ENCODE measurements around the gene APOC1. TPM values are rescaled to one million over a fixed set of nuclear protein-coding genes. Genes with fewer than 3 reads are reported as not detected.

Gene APOC1
- total RNA-seq, 3 donors from 2014 or later (not counting 1 experiment from before 2014, with no cell fraction given), result not detected

DNA sequence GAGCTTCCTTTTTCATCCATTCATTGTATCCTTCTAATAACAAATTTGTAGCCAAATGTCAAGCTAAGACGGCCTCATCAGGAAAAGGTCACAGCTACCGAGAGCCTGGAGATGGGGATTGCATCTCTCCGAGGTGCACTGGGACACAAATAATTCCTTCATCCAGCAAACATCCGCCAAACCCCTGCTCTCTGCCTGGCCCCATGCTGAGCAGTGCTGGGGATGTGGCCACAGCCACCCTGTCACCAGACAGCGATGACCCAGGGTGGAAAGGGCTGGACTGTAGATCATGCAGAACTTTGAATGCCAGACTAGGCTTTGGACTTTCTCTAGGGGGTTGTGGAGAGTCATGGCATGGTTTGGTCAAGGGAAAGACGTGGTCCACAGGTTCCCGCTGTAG lies 21.5 kb upstream of the APOC1 start:
- TF ChIP-seq, protein P1, sequence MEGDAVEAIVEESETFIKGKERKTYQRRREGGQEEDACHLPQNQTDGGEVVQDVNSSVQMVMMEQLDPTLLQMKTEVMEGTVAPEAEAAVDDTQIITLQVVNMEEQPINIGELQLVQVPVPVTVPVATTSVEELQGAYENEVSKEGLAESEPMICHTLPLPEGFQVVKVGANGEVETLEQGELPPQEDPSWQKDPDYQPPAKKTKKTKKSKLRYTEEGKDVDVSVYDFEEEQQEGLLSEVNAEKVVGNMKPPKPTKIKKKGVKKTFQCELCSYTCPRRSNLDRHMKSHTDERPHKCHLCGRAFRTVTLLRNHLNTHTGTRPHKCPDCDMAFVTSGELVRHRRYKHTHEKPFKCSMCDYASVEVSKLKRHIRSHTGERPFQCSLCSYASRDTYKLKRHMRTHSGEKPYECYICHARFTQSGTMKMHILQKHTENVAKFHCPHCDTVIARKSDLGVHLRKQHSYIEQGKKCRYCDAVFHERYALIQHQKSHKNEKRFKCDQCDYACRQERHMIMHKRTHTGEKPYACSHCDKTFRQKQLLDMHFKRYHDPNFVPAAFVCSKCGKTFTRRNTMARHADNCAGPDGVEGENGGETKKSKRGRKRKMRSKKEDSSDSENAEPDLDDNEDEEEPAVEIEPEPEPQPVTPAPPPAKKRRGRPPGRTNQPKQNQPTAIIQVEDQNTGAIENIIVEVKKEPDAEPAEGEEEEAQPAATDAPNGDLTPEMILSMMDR (IDR thresholded peaks at IDR 0.05), result no peak
- Mint-ChIP-seq H3K4me3 (peak overlapping the region; percentile 69), H3K27me3 (ENCODE audit: low read depth in 2 of 2) (no peaks in the 10 kb centered on the region), H3K27ac (peak overlapping the region in 1 of 2 donors; percentile 91), H3K36me3 (no peaks in the 10 kb centered on the region), H3K9me3 (no peaks in the 10 kb centered on the region), H3K4me1 (peaks cover 25 to 30% of the 10 kb centered on the region in 2 donors)
- ATAC-seq (no peak), DNase-seq (no peak)
- no peak overlapping the region for H3K27ac ChIP-seq (ENCODE audit: low read length)
- H3K36me3 ChIP-seq (ENCODE audit: control insufficient read depth, insufficient read depth, low read length), result peaks cover 31% of the 10 kb centered on the region
- intact Hi-C loops (cut with micrococcal nuclease), result no loop called here
- no peaks in the 10 kb centered on the region for H3K9me3 ChIP-seq (ENCODE audit: control insufficient read depth, insufficient read depth, low read length)
- H3K4me1 ChIP-seq (ENCODE audit: control insufficient read depth, insufficient read depth, low read length), result peaks cover 21% of the 10 kb centered on the region
- WGBS (ENCODE audit: insufficient coverage), result 95% methylated on average over 7 of the region's 7 CpGs
- H3K27me3 ChIP-seq (ENCODE audit: control insufficient read depth, insufficient read depth, low read length), result no peaks in the 10 kb centered on the region
- H3K4me3 ChIP-seq (ENCODE audit: low read length), result no peak overlapping the region

DNA sequence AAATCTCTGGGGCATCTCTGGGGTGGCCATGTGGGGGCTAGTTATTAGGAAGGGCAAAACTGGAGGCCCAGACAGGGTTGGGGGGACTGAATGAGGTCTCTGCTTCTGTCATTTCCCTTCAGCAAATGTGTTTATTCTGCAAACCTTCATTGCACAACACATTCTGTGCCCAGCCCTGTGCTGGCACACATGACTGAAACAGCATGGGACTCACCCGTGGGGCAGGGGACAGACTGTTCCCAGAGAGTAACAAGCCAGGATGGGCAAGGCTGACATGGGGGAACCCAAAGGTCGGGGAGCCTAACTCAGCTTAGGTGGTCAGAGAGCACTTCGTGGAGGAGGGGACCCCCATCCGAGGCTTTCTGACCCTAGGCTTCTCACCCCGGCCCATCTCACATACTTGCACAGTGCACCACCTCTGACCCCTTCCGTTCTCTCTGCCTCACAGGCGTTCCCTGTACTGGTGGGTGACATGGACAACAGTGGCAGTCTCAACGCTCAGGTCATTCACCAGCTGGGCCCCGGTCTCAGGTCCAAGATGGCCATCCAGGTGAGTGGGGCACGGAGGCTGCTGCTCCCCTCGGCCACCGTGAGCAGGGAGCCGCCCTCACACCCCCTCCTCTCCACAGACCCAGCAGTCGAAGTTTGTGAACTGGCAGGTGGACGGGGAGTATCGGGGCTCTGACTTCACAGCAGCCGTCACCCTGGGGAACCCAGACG lies 20.9 kb upstream of the APOC1 start:
- DNase-seq (no peak), ATAC-seq (no peak)
- intact Hi-C loops (cut with micrococcal nuclease), result no loop called here
- peak overlapping the region; percentile 69 for H3K4me3 Mint-ChIP-seq
- Histone ChIP-seq H3K9me3 (ENCODE audit: control insufficient read depth, insufficient read depth, low read length) (no peaks in the 10 kb centered on the region), H3K4me1 (ENCODE audit: control insufficient read depth, insufficient read depth, low read length) (peaks cover 21% of the 10 kb centered on the region), H3K4me3 (ENCODE audit: low read length) (no peak overlapping the region), H3K27me3 (ENCODE audit: control insufficient read depth, insufficient read depth, low read length) (no peaks in the 10 kb centered on the region), H3K36me3 (ENCODE audit: control insufficient read depth, insufficient read depth, low read length) (peaks cover 31% of the 10 kb centered on the region), H3K27ac (ENCODE audit: low read length) (no peak overlapping the region)
- 96% methylated on average over 18 of the region's 18 CpGs for WGBS (ENCODE audit: insufficient coverage)
- H3K36me3 Mint-ChIP-seq, result no peaks in the 10 kb centered on the region
- H3K9me3 Mint-ChIP-seq, result no peaks in the 10 kb centered on the region
- TF ChIP-seq, protein P1 (IDR thresholded peaks at IDR 0.05), result no peak
- H3K4me1 Mint-ChIP-seq, result peaks cover 25 to 30% of the 10 kb centered on the region in 2 donors
- H3K27me3 Mint-ChIP-seq (ENCODE audit: low read depth in 2 of 2), result no peaks in the 10 kb centered on the region
- peak overlapping the region in 1 of 2 donors; percentile 91 for H3K27ac Mint-ChIP-seq

DNA sequence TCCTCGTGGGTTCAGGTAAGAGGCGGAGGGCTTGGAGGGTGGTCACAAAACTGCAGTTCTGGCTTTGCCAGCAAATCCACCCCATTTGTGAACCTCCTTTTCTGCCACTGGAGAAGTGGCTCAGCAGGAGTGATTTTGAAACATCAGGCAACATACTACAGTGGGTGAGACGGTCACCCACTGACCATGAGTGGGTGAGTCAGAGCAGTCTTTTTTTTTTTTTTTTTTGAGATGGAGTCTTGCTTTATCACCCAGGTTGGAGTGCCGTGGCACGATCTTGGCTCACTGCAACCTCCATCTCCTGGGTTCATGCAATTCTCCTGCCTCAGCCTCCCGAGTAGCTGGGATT lies 20.4 kb upstream of the APOC1 start:
- H3K36me3 ChIP-seq (ENCODE audit: control insufficient read depth, insufficient read depth, low read length), result peaks cover 31% of the 10 kb centered on the region
- no peaks in the 10 kb centered on the region for H3K27me3 ChIP-seq (ENCODE audit: control insufficient read depth, insufficient read depth, low read length)
- Mint-ChIP-seq H3K36me3 (no peaks in the 10 kb centered on the region), H3K9me3 (no peaks in the 10 kb centered on the region), H3K27me3 (ENCODE audit: low read depth in 2 of 2) (no peaks in the 10 kb centered on the region), H3K4me3 (no peak overlapping the region), H3K27ac (no peak overlapping the region), H3K4me1 (peaks cover 25 to 30% of the 10 kb centered on the region in 2 donors)
- H3K4me3 ChIP-seq (ENCODE audit: low read length), result no peak overlapping the region
- DNase-seq (no peak), ATAC-seq (no peak)
- WGBS (ENCODE audit: insufficient coverage), result 97% methylated on average over 4 of the region's 6 CpGs
- H3K4me1 ChIP-seq (ENCODE audit: control insufficient read depth, insufficient read depth, low read length), result peaks cover 21% of the 10 kb centered on the region
- H3K9me3 ChIP-seq (ENCODE audit: control insufficient read depth, insufficient read depth, low read length), result no peaks in the 10 kb centered on the region
- intact Hi-C loops (cut with micrococcal nuclease), result no loop called here
- TF ChIP-seq, protein P1 (IDR thresholded peaks at IDR 0.05), result no peak
- no peak overlapping the region for H3K27ac ChIP-seq (ENCODE audit: low read length)

DNA sequence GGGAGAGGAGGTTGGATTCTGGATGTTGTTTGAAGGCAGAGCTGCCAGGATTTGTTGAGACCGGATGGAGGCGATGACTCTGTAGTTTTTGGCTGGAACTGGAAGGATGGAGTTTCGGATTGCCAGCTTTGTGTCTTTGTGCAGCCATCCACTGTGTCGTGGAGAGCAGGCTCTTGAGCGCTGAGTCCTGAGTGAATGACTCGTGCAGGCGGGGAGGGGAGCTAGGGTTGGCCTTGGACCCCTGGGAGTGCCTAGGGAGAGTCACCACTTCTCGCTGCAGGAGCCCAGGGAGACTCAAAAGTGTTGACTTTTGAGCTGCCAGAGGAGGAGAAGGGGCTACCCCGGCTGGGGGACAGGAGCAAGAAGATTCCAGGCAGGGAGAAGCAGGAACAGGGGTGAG lies 19.5 kb upstream of the APOC1 start:
- TF ChIP-seq, protein P1 (IDR thresholded peaks at IDR 0.05), result no peak
- Histone ChIP-seq H3K27ac (ENCODE audit: low read length) (no peak overlapping the region), H3K27me3 (ENCODE audit: control insufficient read depth, insufficient read depth, low read length) (no peaks in the 10 kb centered on the region), H3K4me3 (ENCODE audit: low read length) (no peak overlapping the region), H3K36me3 (ENCODE audit: control insufficient read depth, insufficient read depth, low read length) (peaks cover 33% of the 10 kb centered on the region), H3K9me3 (ENCODE audit: control insufficient read depth, insufficient read depth, low read length) (no peaks in the 10 kb centered on the region), H3K4me1 (ENCODE audit: control insufficient read depth, insufficient read depth, low read length) (peaks cover 16% of the 10 kb centered on the region)
- no peak for DNase-seq
- no peaks in the 10 kb centered on the region for H3K27me3 Mint-ChIP-seq (ENCODE audit: low read depth in 2 of 2)
- H3K9me3 Mint-ChIP-seq, result no peaks in the 10 kb centered on the region
- H3K4me3 Mint-ChIP-seq, result no peak overlapping the region
- WGBS (ENCODE audit: insufficient coverage), result 90% methylated on average over 9 of the region's 9 CpGs
- intact Hi-C loops (cut with micrococcal nuclease), result no loop called here
- no peaks in the 10 kb centered on the region for H3K36me3 Mint-ChIP-seq
- H3K4me1 Mint-ChIP-seq, result peaks cover 23 to 29% of the 10 kb centered on the region in 2 donors
- ATAC-seq, result no peak
- H3K27ac Mint-ChIP-seq, result no peak overlapping the region
